Anterior cingulate cortex (tissue), 58 donors: ENCODE measurements around the gene DLK1.

Experiments
- DNase-seq, 58 donors: peaks; one replicate each; lab custom pipeline; 2025; lab: John Stamatoyannopoulos, UW

Gene DLK1

DNA sequence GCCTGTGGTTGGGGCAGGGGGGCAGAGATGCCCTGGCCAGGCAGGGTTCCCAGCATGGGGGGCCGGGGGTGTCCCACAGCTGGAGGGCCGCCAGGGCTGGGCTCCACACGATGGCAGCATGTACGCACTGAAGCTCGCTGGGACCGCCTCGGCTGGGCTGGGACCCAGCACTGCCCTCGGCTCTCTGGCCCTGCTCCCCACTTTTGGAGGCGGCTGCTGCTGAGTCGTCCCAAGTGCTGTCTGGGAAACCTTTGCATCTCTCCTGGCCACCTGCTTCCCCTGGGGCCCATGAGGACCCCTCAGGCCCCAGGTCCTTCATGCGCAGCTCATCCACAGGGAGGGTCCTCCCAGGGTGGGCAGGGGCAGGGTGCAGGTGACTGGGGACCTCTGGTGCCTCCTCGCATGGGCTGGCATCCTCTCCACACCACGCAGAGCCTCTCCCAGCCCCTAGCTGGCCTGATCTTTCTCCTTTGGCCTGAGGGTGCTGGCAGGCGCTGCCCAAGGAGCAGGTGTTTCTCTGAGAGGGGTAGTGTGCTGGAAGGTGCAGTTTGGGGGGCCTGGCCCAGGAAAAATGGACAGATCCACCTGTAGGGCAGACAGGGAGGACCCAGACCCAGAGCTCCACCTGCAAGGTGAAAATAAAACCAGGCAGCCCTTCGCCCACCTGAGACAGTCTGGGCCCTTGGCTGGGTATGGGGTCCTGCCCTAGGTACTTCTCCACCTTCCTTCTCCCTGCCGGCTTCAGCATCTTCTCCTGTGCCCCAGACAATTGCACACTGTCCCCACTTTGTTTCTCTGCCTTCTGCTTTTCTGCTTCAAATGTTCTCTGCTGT lies 46.9 kb downstream of the DLK1 start:
- no peak for DNase-seq

- DNase-seq = no peak
Observed at GRCh38 chr14:100774164-100774537, 47.5 kb downstream of the DLK1 start.

DNA sequence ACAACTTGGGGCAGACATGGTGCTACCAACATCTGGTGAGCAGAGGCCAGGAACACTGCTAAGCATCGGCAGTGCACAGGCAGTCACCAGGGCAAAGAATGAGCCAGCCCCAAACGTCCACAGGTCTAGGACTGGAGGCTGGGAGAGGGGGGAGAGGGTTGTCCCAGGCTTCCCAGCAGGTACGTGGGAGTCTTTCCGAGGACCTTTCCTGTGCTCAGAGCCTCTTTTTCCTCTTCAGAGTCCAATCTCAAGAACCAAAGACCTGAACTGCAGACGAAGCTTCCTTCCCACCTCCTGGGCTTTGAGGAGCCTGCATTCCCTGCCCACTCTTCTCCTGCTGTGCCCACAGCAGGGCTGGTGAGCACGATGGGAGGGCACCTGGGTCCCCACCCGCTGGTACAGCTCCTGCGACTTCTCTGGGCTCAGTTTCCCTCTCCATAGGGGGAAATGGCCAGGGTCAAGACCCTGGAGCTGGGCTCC lies 48.7 kb downstream of the DLK1 start:
- no peak for DNase-seq

- DNase-seq = no peak
Observed at GRCh38 chr14:100775831-100776591, 49.3 kb downstream of the DLK1 start.

DNA sequence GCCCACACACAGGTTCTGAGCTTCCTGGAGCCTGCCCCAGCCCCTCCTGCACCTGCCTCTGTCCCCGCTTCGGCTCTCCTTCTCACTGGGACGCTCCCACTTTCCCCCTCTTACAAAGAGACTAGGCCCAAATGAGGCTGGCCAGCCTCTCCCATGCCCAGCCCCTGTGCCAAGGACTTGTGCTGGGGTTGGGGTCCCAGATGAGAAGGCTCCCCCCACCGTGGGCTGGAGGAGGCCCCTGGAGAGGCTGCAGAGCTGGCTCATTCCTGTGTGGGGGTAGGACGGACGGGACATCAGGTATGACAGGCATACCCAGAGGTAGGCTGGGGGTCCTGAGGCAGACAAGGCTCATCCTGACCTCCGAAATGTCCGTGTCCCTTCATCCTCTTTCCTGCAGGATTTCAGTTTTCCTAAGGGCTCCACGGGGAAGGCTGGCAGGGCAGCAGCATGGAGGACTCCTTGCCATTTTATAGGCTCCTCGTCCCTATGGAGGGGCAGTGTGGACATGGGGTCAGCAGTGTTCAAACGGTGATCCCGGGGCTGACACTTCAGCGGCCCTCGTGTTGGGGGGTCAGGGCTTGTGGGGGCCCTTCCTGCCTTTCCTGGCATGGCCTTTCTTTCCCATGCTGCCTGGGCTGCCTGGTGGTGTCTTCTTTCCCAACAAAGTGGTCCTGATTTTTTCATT lies 50.1 kb downstream of the DLK1 start:
- DNase-seq = no peak

DNA sequence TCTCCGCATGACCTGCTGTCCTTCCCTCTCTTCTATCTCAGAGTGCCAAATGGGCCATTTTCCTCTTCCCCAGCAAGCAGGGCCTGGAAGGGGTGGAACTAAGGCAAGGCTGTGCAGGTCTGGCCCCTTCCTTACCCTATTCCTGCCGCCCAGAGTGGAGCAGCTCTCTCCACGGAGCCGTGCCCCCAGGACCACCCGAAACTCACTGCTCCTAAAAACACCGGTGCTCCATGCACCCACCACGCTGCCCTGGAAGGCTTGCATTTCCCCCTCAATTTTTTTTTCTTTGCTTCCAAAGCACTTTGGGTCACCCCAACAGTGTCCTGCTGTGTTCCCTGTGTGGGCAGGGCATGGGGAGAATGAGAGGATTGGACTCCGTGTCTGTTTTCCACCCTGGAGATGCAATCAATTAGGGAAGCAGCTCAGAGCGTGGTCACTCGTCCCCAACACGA lies 50.7 kb downstream of the DLK1 start:
- no peak for DNase-seq

DNA sequence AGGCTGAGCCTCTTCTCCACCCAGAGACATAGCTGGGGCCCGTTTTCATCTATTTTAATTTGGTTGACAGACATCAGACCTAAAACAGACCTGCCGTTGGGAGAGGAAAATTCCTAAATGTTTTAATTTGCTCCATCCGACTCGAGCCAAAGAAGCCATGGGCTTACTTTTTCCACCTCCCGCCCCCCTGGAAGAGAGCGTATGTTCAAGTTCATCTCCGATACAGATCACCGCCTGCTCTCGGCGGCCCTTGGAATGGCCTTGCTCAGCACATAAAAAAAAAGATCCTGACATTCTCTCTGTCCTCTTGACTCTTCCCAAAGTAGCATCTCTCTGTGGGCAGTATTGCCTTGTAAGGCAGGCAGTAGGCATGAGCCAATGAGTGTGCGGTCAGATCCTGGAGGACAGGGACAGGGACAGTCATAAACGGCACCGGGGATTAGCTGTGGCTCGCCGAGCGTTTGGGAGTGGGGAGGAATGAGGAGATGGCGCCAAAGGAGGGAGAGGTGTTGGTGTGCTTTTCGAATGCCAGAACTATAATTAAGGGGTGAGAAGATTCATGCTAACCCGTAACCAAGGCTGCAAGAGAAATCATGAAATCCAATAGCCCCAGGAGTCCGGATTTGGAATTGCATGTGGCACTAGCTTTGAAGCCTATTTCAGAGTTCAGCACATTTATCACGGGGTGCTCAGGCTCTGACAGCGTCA lies 51.3 kb downstream of the DLK1 start:
- DNase-seq = no peak

- no peak for DNase-seq
Observed at GRCh38 chr14:100778526-100778882, 51.8 kb downstream of the DLK1 start.

DNA sequence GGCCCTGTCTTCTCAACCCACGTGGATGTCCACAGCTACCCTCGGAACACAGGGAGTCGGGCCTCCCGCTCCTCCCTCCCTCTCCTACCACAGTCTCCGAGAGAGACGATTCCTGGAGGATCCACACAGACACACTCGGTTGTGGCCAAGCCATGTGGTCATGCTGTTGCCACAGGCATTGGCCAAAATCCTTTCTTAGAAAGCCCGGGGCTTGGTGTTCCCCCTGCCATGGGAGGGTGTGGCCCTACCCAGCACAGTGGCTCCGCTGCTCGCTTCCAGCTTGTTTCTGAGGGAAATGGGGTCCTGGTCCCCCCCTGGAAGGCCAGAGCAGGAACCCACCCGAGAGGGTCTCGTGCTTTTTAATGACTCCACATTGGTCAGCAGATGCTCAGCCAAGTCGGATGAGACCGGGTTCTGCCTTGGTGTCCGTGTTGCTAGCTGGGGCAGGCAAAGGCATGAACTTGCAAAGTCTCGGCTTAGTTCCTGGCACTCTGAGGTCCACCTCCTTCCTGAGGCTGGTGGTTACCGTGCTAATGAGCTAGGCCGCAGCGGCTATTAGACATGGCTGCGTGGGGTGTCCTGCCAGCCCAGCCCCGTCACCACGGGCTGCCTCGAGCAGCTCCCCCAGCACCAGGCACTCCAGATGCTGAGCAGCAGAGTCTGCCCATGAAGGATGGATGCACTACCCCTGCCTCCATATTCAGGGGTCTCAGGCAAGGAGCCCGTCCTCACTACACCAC lies 52.4 kb downstream of the DLK1 start:
- DNase-seq = no peak

DNA sequence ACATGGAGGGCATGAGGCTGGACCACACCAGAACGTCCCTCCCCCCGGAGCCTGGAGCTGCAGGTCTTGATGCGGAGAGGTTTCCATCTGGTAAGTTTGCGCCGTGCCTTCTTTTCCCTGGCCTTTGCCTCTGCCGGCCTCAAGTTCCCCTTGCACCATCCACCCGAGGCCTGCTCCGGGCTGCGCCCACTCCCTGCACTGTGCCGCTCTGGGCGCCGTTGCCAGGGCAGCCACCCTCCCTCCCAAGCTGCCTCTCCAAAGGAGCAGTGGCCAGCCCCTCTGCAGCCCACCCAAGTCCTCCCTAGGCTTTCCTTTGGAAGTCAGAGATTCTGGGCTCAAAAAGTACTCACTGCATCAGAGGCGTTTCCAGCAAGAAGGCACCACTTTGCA lies 53.0 kb downstream of the DLK1 start:
- DNase-seq = no peak

DNA sequence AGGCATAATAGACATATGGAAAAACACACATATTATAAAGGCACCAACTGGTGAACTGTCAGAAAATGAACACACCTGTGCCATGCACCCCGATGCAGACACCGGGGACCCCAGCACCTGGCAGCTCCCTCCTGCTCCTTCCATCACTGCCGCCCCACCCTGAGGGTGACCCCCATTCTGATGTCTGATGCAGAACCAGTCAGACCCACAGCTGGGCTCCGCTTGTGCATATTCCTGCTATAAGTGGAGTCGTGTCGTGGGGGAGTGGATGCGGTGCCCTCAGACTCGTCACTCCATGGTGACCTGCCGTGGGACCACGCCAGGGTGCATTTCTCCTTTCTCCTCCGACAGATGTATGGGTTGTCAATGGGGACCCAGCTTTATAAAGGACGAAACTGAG lies 53.6 kb downstream of the DLK1 start:
- DNase-seq = no peak

DNA sequence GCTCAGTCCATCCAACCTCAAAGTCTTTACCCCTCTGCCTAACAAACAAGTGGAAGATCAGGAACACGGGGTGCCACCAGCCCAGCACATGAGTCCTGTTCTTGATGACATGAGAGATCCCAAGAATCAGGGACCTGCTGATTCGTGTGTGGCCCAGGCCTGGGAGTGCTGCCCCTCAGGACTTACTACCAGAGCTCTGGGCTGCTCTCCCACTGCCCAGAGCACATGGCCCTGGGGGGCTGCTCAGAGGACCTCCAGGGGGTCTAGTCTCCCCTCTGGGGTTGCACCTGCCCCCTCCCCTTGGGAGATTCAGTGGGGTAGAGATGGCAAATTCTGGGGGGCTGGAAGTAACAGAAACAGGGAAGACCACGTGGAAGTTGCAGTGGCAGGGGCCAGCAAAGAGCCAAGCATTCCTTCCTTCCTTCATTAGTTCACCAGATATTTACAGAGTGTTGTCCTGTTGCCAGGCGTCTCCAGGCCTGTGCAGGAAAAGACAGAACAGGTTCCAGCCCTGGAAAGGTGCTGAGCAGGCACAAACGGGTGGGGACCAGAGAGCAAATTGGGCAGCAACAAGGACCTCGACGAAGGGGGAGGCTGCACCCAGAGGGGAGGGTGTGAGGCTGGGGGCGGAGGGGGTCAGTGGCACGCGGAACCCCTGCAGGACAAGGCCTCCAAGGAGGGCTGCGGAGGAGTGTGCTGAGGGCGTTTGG lies 54.1 kb downstream of the DLK1 start:
- DNase-seq = no peak

- DNase-seq = no peak
Observed at GRCh38 chr14:100781952-100782351, 55.3 kb downstream of the DLK1 start.

DNA sequence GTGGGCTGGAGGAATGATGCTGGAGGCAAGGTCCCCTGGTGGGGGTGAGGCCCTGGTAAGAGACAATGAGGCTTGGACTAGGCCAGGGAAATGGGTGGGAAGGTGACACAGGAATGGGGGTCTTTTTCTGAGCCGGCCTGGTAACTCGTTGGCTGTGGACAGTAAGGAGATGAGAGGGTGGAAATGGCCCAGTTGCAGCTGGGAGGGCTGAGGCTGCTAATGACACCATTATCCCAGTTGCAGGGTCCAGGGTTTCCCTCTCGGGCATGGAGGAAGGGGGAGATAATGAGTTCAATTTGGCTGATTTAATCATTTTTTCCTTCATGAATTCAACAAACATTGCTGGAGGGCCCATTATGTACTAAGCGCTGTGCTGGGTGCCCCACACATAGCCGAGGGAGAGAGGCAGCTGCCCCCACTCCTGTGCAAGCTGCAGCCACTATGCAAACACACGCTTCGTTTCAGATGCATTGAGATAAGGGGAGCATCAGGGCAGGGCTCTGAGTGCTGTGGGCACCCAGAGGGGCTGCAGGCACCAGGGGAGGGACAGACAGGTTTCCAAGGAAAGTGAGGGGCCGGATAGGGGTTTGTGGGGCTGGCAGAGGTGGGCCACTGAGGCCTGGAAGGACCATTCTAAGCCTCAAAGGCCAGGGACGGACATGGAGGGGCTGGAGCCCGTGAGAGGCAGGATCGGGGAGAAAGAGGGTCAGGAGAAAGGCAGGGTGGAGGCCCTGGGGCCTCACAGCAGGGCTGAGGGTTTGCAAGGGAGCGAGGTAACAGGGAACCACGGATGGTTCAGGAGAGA lies 56.0 kb downstream of the DLK1 start:
- DNase-seq = no peak

GRCh38 chr14:100783630-100784370 lies 57.1 kb downstream of the DLK1 start:
- no peak for DNase-seq

- DNase-seq = no peak
Observed at GRCh38 chr14:100784523-100785337, 58.0 kb downstream of the DLK1 start.

DNA sequence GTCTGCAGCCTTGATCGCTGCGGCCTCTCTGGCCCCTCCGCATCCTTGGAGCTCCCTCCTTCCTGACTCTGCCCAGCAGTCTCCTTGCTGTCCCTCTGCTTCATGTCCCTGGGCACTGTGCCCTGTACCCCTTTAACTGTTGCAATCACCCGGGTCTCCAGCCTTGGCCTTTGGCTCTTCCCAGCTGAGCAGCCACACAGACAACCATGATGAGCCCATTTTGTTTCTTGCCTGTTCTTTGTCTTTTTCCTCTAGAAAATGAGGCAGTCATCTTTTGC lies 58.6 kb downstream of the DLK1 start:
- DNase-seq = no peak
